ENCODE data around the gene ZNF319. TPM values are rescaled to one million over a fixed set of nuclear protein-coding genes. Genes with fewer than 3 reads are reported as not detected.

The ZNF319 gene
- polyA plus RNA-seq, 1 donor (not counting 4 experiments of a cell fraction or from before 2014, with no cell fraction given) = 3.3 TPM

GRCh38 chr16:57987441-57988177, 12.9 kb downstream of the ZNF319 start:
- H3K9me1 ChIP-seq (ENCODE audit: control insufficient read depth, extremely low read depth, insufficient read depth, low read length) = no peaks in the 10 kb centered on the region
- peaks cover 15% of the 10 kb centered on the region for H3K4me1 ChIP-seq (ENCODE audit: control insufficient read depth, extremely low read depth, insufficient read depth, low read length)
- no peaks in the 10 kb centered on the region for H3K9me3 ChIP-seq (ENCODE audit: control insufficient read depth, low read depth, low read length)
- no peak overlapping the region for H3K4me3 ChIP-seq (ENCODE audit: control insufficient read depth in 2 of 3, extremely low read depth in 1 of 3, insufficient read depth in 2 of 3, low read depth in 1 of 3, low read length in 3 of 3)
- peaks cover 6% of the 10 kb centered on the region for H3K27me3 ChIP-seq (ENCODE audit: control insufficient read depth, extremely low read depth, insufficient read depth, low read length)
- no peak overlapping the region for H3K9ac ChIP-seq (ENCODE audit: control insufficient read depth, extremely low read depth, insufficient read depth, low read length)
- FAIRE-seq (no peak), DNase-seq (ENCODE audit: low read depth, low spot score) (no peak)
- no peak overlapping the region for H3K27ac ChIP-seq (ENCODE audit: control insufficient read depth, insufficient read depth, low read length)
- H3K4me2 ChIP-seq (ENCODE audit: control insufficient read depth, extremely low read depth, insufficient read depth, low read depth, low read length) = no peak overlapping the region
- no peak overlapping the region for H2AFZ ChIP-seq (ENCODE audit: control insufficient read depth, low read length)
- H4K20me1 ChIP-seq (ENCODE audit: control insufficient read depth, extremely low read depth, insufficient read depth, low read length) = no peaks in the 10 kb centered on the region
- no peaks in the 10 kb centered on the region for H3K36me3 ChIP-seq (ENCODE audit: control insufficient read depth in 2 of 2, extremely low read depth in 1 of 2, insufficient read depth in 2 of 2, low read length in 2 of 2)
- no peaks in the 10 kb centered on the region for H3K79me2 ChIP-seq (ENCODE audit: control insufficient read depth, insufficient read depth, low read length)
- TF ChIP-seq EZH2 (IDR thresholded peaks at IDR 0.05; ENCODE audit: low read length) (no peak), CTCF (optimal IDR thresholded peaks at IDR 0.05 in 1 of 3, IDR thresholded peaks at IDR 0.05 in 1 of 3, conservative IDR thresholded peaks at IDR 0.05 in 1 of 3; ENCODE audit: extremely low read depth in 1 of 3, insufficient read depth in 2 of 3, low read length in 3 of 3) (no peak)
- dilution Hi-C loops (cut with MboI; ENCODE audit: extremely low pct_ligation_motif_present, low sequenced_read_pairs) = no loop called here

- no peak overlapping the region for H3K4me3 ChIP-seq (ENCODE audit: control insufficient read depth in 2 of 3, extremely low read depth in 1 of 3, insufficient read depth in 2 of 3, low read depth in 1 of 3, low read length in 3 of 3)
- no peak for FAIRE-seq
These were observed 14.3 kb downstream of the ZNF319 start for GRCh38 chr16:57986196-57986595.

More at GRCh38 chr16:57986196-57986595, 14.3 kb downstream of the ZNF319 start:
- Histone ChIP-seq H2AFZ (ENCODE audit: control insufficient read depth, low read length) (no peak overlapping the region), H3K9me3 (ENCODE audit: control insufficient read depth, low read depth, low read length) (no peaks in the 10 kb centered on the region), H3K27me3 (ENCODE audit: control insufficient read depth, extremely low read depth, insufficient read depth, low read length) (peaks cover 6% of the 10 kb centered on the region), H3K36me3 (ENCODE audit: control insufficient read depth in 2 of 2, extremely low read depth in 1 of 2, insufficient read depth in 2 of 2, low read length in 2 of 2) (no peaks in the 10 kb centered on the region), H3K4me2 (ENCODE audit: control insufficient read depth, extremely low read depth, insufficient read depth, low read depth, low read length) (no peak overlapping the region), H3K9ac (ENCODE audit: control insufficient read depth, extremely low read depth, insufficient read depth, low read length) (no peak overlapping the region), H3K9me1 (ENCODE audit: control insufficient read depth, extremely low read depth, insufficient read depth, low read length) (no peaks in the 10 kb centered on the region), H4K20me1 (ENCODE audit: control insufficient read depth, extremely low read depth, insufficient read depth, low read length) (no peaks in the 10 kb centered on the region), H3K4me1 (ENCODE audit: control insufficient read depth, extremely low read depth, insufficient read depth, low read length) (peaks cover 15% of the 10 kb centered on the region), H3K27ac (ENCODE audit: control insufficient read depth, insufficient read depth, low read length) (no peak overlapping the region), H3K79me2 (ENCODE audit: control insufficient read depth, insufficient read depth, low read length) (no peaks in the 10 kb centered on the region)
- no peak for DNase-seq (ENCODE audit: low read depth, low spot score)
- dilution Hi-C loops (cut with MboI; ENCODE audit: extremely low pct_ligation_motif_present, low sequenced_read_pairs) = no loop called here
- TF ChIP-seq EZH2 (IDR thresholded peaks at IDR 0.05; ENCODE audit: low read length) = no peak
- no peak for TF ChIP-seq CTCF (optimal IDR thresholded peaks at IDR 0.05 in 1 of 3, IDR thresholded peaks at IDR 0.05 in 1 of 3, conservative IDR thresholded peaks at IDR 0.05 in 1 of 3; ENCODE audit: extremely low read depth in 1 of 3, insufficient read depth in 2 of 3, low read length in 3 of 3)

Measured in keratinocyte (primary cell).